Calu3 (cell line): ENCODE data around the gene ZNF540. TPM values are rescaled to one million over a fixed set of nuclear protein-coding genes. Genes with fewer than 3 reads are reported as not detected.
"Not testable (repeated sequence)": the region's sequence is repeated elsewhere in the genome, so short reads cannot be mapped to it uniquely, and the experiment has no call there.

Source experiments
- BruUV-seq: library from RNA; stranded (reverse); fragments of 400-500 nt; replicated peaks from 2 replicates; lab custom pipeline; 2021; lab: Mats Ljungman, UMichigan
- CTCF ChIA-PET: fragments of 300-600 bp; sonication (Branson Sonifier 250); formaldehyde crosslinking; loops from one replicate; lab custom pipeline; 2022; ENCODE audit warnings: antibody characterized with exemption; lab: Charles Lee
- DNase-seq: peaks from one replicate; pipeline ENCODE4 v3.0.0; 2022
- H3K27ac Mint-ChIP-seq: one replicate; pipeline ENCODE4 v1.8.0; 2022; ENCODE audit warnings: mixed read lengths; ENCODE audit not compliant: unreplicated experiment
- H3K27me3 Mint-ChIP-seq: one replicate; pipeline ENCODE4 v1.8.0; 2022; ENCODE audit warnings: mixed read lengths; ENCODE audit not compliant: unreplicated experiment
- H3K36me3 Mint-ChIP-seq: one replicate; pipeline ENCODE4 v1.8.0; 2022; ENCODE audit warnings: mild to moderate bottlenecking, moderate library complexity, mixed read lengths; ENCODE audit not compliant: insufficient read depth, unreplicated experiment
- H3K4me1 Mint-ChIP-seq: one replicate; pipeline ENCODE4 v1.8.0; 2022; ENCODE audit warnings: mild to moderate bottlenecking, low read depth, mixed read lengths; ENCODE audit not compliant: unreplicated experiment
- H3K4me3 Mint-ChIP-seq: one replicate; pipeline ENCODE4 v1.8.0; 2022; ENCODE audit warnings: mild to moderate bottlenecking, low read depth, moderate library complexity, mixed read lengths; ENCODE audit not compliant: unreplicated experiment
- H3K9me3 Mint-ChIP-seq: one replicate; pipeline ENCODE4 v1.8.0; 2022; ENCODE audit warnings: low read depth, mixed read lengths; ENCODE audit not compliant: unreplicated experiment
- intact Hi-C: fragments of 100-400 bp; cut with micrococcal nuclease; formaldehyde crosslinking; loops from one replicate; pipeline ENCODE4 v1.10.0; 2022; ENCODE audit not compliant: unreplicated experiment
- total RNA-seq: library from RNA; stranded (reverse); gene quantifications from 2 replicates; pipeline ENCODE4 v1.2.3, GENCODE V29; 2022
- TF ChIP-seq, protein P1 (sequence below): fragments of 200-600 bp; IDR thresholded peaks from one replicate; pipeline ENCODE4 v1.8.0; 2022; ENCODE audit warnings: antibody characterized with exemption; ENCODE audit not compliant: unreplicated experiment

The ZNF540 gene
- total RNA-seq, 1 experiment from 2014 or later, result 0.42 TPM

DNA sequence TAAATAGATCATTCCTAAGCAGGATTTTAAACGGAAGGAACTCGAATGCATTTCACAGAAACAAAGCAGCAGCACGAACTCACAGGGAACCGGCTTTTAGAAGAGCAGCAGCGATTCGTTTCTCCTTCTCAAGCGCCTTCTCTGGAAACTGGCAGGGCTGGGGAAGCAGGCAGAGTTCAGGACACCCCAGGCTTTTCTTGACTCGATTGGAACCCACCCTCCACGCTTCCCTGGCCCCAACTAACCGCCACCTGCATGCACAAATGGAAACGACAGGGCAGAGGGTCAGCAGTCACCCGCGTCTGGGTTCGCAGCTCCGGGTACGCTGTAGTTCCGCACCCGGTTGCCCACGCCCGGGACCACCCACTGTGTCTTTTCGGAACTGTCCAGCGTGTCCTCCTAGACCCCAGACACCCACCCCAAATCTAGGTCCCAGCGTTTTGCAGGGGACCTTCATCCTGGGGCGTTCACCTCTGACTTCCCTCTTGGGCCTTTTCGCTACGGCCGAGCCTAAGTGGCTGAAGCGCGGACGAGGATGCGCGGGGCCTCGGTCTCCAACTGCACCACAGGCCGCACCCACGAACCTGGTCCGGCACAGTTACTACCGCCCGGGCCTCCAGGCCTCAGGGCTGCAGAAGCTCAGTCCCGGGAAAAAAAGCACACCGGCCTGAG lies 60.1 kb downstream of the ZNF540 start:
- TF ChIP-seq, protein P1, sequence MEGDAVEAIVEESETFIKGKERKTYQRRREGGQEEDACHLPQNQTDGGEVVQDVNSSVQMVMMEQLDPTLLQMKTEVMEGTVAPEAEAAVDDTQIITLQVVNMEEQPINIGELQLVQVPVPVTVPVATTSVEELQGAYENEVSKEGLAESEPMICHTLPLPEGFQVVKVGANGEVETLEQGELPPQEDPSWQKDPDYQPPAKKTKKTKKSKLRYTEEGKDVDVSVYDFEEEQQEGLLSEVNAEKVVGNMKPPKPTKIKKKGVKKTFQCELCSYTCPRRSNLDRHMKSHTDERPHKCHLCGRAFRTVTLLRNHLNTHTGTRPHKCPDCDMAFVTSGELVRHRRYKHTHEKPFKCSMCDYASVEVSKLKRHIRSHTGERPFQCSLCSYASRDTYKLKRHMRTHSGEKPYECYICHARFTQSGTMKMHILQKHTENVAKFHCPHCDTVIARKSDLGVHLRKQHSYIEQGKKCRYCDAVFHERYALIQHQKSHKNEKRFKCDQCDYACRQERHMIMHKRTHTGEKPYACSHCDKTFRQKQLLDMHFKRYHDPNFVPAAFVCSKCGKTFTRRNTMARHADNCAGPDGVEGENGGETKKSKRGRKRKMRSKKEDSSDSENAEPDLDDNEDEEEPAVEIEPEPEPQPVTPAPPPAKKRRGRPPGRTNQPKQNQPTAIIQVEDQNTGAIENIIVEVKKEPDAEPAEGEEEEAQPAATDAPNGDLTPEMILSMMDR, result no peak
- H3K27ac Mint-ChIP-seq, result peak overlapping the region; percentile 88
- CTCF ChIA-PET, result no interaction called here
- peaks cover 27% of the 10 kb centered on the region for H3K36me3 Mint-ChIP-seq
- H3K9me3 Mint-ChIP-seq, result peaks cover 16% of the 10 kb centered on the region
- intact Hi-C loops, result loop anchor here (1.0 kb wide), 1 partner anchor 60 kb away; the partner anchor contains the start of genes ZNF540 and ZNF571
- H3K4me3 Mint-ChIP-seq, result peak overlapping the region; percentile 98
- peak; percentile 49 for DNase-seq
- peaks cover 9% of the 10 kb centered on the region for H3K4me1 Mint-ChIP-seq
- no peaks in the 10 kb centered on the region for H3K27me3 Mint-ChIP-seq
- BruUV-seq, result no TSS peak

DNA sequence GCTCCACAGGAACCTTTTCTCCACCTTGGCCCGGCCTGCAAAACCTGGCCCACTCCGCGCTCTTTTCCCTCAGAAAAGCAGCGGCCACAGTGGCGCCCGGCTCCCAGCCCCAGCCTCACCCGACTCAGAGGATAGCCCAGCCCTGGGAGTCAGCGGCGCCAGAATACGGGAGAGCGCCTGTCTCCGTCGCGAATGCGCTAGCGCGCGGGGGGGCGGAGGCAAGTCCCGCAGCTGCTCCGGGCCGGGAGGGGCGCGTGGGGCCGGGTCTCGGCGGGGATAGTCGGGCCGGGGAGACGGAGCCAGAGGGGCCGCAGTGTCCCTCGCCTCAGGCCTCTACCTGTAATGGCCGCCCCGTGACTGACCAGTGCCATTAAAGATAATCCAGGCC lies 60.6 kb downstream of the ZNF540 start, which contains the start of gene ZFP30:
TSS of gene ZFP30 (minus strand) at position 165 of the 388 bp plus-strand sequence. CDS start 7,643 bp downstream, outside the sequence.
- H3K4me1 Mint-ChIP-seq, result peaks cover 9% of the 10 kb centered on the region
- TF ChIP-seq, protein P1, result no peak
- peak within 1 kb of the TSS; percentile 98 for H3K4me3 Mint-ChIP-seq
- peak; percentile 82 for DNase-seq
- peaks cover 27% of the 10 kb centered on the region for H3K36me3 Mint-ChIP-seq
- CTCF ChIA-PET, result no interaction called here
- peak within 1 kb of the TSS; percentile 88 for H3K27ac Mint-ChIP-seq
- no TSS peak for BruUV-seq
- intact Hi-C loops, result no loop called here
- no peaks in the 10 kb centered on the region for H3K27me3 Mint-ChIP-seq
- peaks cover 16% of the 10 kb centered on the region for H3K9me3 Mint-ChIP-seq

DNA sequence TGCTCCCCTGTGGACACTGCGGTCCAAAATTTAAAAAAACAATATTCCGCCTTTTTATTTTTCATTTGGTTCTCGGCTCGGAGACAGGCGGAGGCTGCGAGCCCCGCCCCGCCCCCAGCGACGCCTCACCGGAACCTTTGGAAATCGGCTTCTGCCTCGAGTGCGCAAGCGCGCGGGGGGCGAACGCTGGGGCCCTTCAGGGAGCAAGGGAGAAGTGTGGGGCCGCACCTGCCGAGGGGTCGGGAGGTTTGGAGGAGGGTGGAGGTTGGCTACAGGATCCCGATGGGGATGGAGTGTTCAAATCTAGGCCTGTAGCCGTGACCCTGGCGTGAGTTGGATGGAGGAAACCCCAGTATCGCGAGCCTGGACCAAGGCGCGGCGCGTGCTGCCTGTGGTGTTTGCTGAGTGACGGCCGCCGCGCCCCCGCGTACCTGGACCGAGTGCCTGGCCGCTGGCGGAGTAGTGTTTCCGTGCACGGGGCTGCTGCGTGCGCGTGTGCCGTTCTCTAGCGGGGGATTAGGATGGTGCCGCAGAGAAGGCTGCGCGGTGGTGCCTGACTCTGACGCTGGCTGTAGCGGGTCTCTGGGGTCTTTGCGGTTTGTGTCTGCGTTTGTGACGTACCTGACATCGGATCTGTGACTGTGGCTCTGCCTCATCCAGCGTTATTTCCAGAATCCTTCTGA lies 61.2 kb downstream of the ZNF540 start:
- BruUV-seq, result no TSS peak
- Mint-ChIP-seq H3K36me3 (peaks cover 27% of the 10 kb centered on the region), H3K4me3 (peak overlapping the region; percentile 98), H3K27ac (peak overlapping the region; percentile 88), H3K27me3 (no peaks in the 10 kb centered on the region), H3K4me1 (peaks cover 9% of the 10 kb centered on the region), H3K9me3 (peaks cover 18% of the 10 kb centered on the region)
- TF ChIP-seq, protein P1, result no peak
- DNase-seq, result peak; percentile 88
- CTCF ChIA-PET, result no interaction called here
- intact Hi-C loops, result no loop called here

DNA sequence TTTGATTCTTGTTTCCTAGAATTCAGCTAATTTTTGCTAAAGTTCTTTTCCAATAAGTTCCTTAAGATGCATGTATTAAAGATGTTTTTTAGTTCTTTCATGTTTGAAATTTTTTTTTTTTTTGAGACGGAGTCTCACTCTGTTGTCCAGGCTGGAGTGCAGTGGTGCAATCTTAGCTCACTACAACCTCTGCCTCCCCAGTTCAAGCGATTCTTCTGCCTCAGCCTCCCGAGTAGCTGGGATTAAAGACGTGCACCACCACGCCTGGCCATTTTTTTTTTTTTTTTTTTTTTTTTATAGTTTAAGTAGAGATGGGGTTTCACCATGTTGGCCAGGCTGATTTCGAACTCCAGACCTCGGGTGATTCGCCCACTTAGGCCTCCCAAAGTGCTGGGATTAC lies 62.5 kb downstream of the ZNF540 start:
- BruUV-seq, CTCF ChIA-PET, H3K4me1 Mint-ChIP-seq, DNase-seq, H3K27me3 Mint-ChIP-seq, H3K27ac Mint-ChIP-seq, intact Hi-C loops: not testable (repeated sequence)
- Mint-ChIP-seq H3K9me3 (peaks cover 18% of the 10 kb centered on the region), H3K4me3 (peak overlapping the region; percentile 98), H3K36me3 (peaks cover 27% of the 10 kb centered on the region)

Other genes starting within 250 kb of the ZNF540 start
- gene ZNF527, start 223.8 kb upstream of the ZNF540 start, total RNA-seq, result 5.6 and 6.3 TPM in 2 replicates
- 2.8 and 3.8 TPM in 2 replicates for gene ZNF569, start 127.4 kb upstream of the ZNF540 start, total RNA-seq
- gene ZNF570, start 125.5 kb upstream of the ZNF540 start, total RNA-seq, result 2.9 and 3.3 TPM in 2 replicates
- not detected in 2 replicates for gene ZNF793, start 87.9 kb upstream of the ZNF540 start, total RNA-seq
- 4.3 and 7.3 TPM in 2 replicates for gene ZNF571, start 84 bp upstream of the ZNF540 start, total RNA-seq
- gene ZFP30, start 60.6 kb downstream of the ZNF540 start, total RNA-seq, result 10.4 and 11.5 TPM in 2 replicates
- gene ZNF607, start 124.9 kb downstream of the ZNF540 start, total RNA-seq, result 13.5 and 13.7 TPM in 2 replicates
- gene ZNF573, start 184.7 kb downstream of the ZNF540 start, total RNA-seq, result 10.1 and 16.8 TPM in 2 replicates